Neural progenitor cell (in vitro differentiated cells): Measurements from ENCODE around the gene NCAPG2. TPM values are rescaled to one million over a fixed set of nuclear protein-coding genes. Genes with fewer than 3 reads are reported as not detected.
"Not testable (repeated sequence)": the region's sequence is repeated elsewhere in the genome, so short reads cannot be mapped to it uniquely, and the experiment has no call there.

ENCODE experiments used
- DNase-seq: peaks from one replicate; pipeline ENCODE4 v3.0.0-alpha.2; 2016; ENCODE audit warnings: low spot score
- H2AFZ ChIP-seq: fragments of 200-600 bp; sonication (generic); replicated peaks from 2 replicates; pipeline ENCODE4 v1.6.1; 2016; ENCODE audit warnings: antibody characterized with exemption
- H3F3A ChIP-seq: fragments of 200-600 bp; sonication (generic); 2 replicates; pipeline ENCODE4 v1.6.1; 2016; ENCODE audit warnings: antibody characterized with exemption, low read depth
- H3K27ac ChIP-seq: fragments of 200-600 bp; sonication (generic); 2 replicates; pipeline ENCODE4 v1.5.1; 2016; ENCODE audit warnings: mild to moderate bottlenecking
- H3K27me3 ChIP-seq: fragments of 200-600 bp; sonication (generic); 2 replicates; pipeline ENCODE4 v1.6.1; 2016; ENCODE audit warnings: mild to moderate bottlenecking, moderate library complexity
- H3K36me3 ChIP-seq: fragments of 200-600 bp; sonication (generic); 2 replicates; pipeline ENCODE4 v1.5.1; 2016
- H3K4me1 ChIP-seq: fragments of 200-600 bp; sonication (generic); 2 replicates; pipeline ENCODE4 v1.6.1; 2016; ENCODE audit warnings: mixed run types
- H3K4me2 ChIP-seq: fragments of 200-600 bp; sonication (generic); 2 replicates; pipeline ENCODE4 v1.6.1; 2016
- H3K4me3 ChIP-seq: fragments of 200-600 bp; sonication (generic); 2 replicates; pipeline ENCODE4 v1.5.1; 2016
- H3K79me2 ChIP-seq: fragments of 200-600 bp; sonication (generic); 2 replicates; pipeline ENCODE4 v1.6.1; 2016; ENCODE audit warnings: low read depth
- H3K9ac ChIP-seq: fragments of 200-600 bp; sonication (generic); 2 replicates; pipeline ENCODE4 v1.6.1; 2016
- H3K9me3 ChIP-seq: fragments of 200-600 bp; sonication (generic); 2 replicates; pipeline ENCODE4 v1.5.1; 2016; ENCODE audit warnings: low read depth
- H4K20me1 ChIP-seq: fragments of 200-600 bp; sonication (generic); 2 replicates; pipeline ENCODE4 v1.6.1; 2016; ENCODE audit warnings: low read depth
- H3K27ac Mint-ChIP-seq: 3 replicates; pipeline ENCODE4 v1.8.0; 2021; ENCODE audit warnings: mixed read lengths
- H3K27me3 Mint-ChIP-seq: 2 replicates; pipeline ENCODE4 v1.8.0; 2022; ENCODE audit warnings: low read depth, mild to moderate bottlenecking, inconsistent platforms, moderate library complexity, mixed read lengths; ENCODE audit not compliant: insufficient read depth
- H3K36me3 Mint-ChIP-seq: 3 replicates; pipeline ENCODE4 v1.8.0; 2021; ENCODE audit warnings: mixed read lengths
- H3K4me1 Mint-ChIP-seq: 3 replicates; pipeline ENCODE4 v1.8.0; 2021; ENCODE audit warnings: mixed read lengths
- H3K4me3 Mint-ChIP-seq: 3 replicates; pipeline ENCODE4 v1.8.0; 2021; ENCODE audit warnings: mild to moderate bottlenecking, moderate library complexity, mixed read lengths
- H3K9me3 Mint-ChIP-seq: 3 replicates; pipeline ENCODE4 v1.8.0; 2020; ENCODE audit warnings: mixed read lengths
- EZH2 ChIP-seq: fragments of 200-600 bp; sonication (generic); IDR thresholded peaks from 2 replicates; pipeline ENCODE4 v1.6.1; 2017; ENCODE audit warnings: antibody characterized with exemption, mild to moderate bottlenecking, moderate library complexity
- EZH2phosphoT487 ChIP-seq: fragments of 200-600 bp; sonication (generic); IDR thresholded peaks from 2 replicates; pipeline ENCODE4 v1.6.1; 2017; ENCODE audit warnings: antibody characterized with exemption
- total RNA-seq: library from RNA; depleted of rRNA; stranded (reverse); fragments of >200 nt; gene quantifications from 2 replicates; pipeline ENCODE4 v1.2.3, GENCODE V29; 2015; ENCODE audit warnings: low replicate concordance
- TF ChIP-seq, protein P1 (sequence below): fragments of 200-600 bp; sonication (generic); IDR thresholded peaks from 2 replicates; pipeline ENCODE4 v1.5.1; 2017; ENCODE audit warnings: antibody characterized with exemption, mild to moderate bottlenecking

The NCAPG2 gene
- total RNA-seq, 1 donor from 2014 or later, result 89.6 TPM

DNA sequence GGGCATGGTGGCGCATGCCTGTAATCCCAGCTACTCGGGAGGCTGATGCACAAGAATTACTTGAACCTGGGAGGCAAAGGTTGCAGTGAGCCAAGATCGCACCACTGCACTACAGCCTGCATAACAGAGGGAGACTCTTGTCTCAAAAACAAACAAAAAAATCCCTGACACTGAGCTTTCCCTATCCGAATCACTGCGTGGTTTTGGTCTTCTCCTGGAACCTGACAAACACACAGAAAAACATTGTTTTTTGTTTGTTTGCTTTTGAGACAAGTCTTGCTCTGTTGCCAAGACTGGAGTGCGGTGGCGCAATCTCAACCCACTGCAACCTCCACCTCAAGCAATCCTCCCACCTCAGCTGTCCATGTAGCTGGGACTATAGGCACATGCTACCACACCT lies 66.6 kb downstream of the NCAPG2 start:
- Mint-ChIP-seq H3K36me3 (peaks cover 19% of the 10 kb centered on the region), H3K4me1 (no peaks in the 10 kb centered on the region), H3K9me3 (no peaks in the 10 kb centered on the region), H3K27ac (no peak overlapping the region), H3K4me3 (no peak overlapping the region), H3K27me3 (no peaks in the 10 kb centered on the region)
- no peak overlapping the region for H2AFZ ChIP-seq
- no peak overlapping the region for H3K4me3 ChIP-seq
- DNase-seq, result no peak
- H3K9ac ChIP-seq, result no peak overlapping the region
- H3F3A ChIP-seq, result no peaks in the 10 kb centered on the region
- no peaks in the 10 kb centered on the region for H3K27me3 ChIP-seq
- H3K36me3 ChIP-seq, result peaks cover 7% of the 10 kb centered on the region
- H3K4me2 ChIP-seq, result no peak overlapping the region
- H3K9me3 ChIP-seq, result no peaks in the 10 kb centered on the region
- no peak overlapping the region for H3K27ac ChIP-seq
- no peaks in the 10 kb centered on the region for H3K4me1 ChIP-seq
- TF ChIP-seq EZH2phosphoT487 (no peak), EZH2 (no peak)
- TF ChIP-seq, protein P1, sequence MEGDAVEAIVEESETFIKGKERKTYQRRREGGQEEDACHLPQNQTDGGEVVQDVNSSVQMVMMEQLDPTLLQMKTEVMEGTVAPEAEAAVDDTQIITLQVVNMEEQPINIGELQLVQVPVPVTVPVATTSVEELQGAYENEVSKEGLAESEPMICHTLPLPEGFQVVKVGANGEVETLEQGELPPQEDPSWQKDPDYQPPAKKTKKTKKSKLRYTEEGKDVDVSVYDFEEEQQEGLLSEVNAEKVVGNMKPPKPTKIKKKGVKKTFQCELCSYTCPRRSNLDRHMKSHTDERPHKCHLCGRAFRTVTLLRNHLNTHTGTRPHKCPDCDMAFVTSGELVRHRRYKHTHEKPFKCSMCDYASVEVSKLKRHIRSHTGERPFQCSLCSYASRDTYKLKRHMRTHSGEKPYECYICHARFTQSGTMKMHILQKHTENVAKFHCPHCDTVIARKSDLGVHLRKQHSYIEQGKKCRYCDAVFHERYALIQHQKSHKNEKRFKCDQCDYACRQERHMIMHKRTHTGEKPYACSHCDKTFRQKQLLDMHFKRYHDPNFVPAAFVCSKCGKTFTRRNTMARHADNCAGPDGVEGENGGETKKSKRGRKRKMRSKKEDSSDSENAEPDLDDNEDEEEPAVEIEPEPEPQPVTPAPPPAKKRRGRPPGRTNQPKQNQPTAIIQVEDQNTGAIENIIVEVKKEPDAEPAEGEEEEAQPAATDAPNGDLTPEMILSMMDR, result no peak
- H3K79me2 ChIP-seq, result peaks cover 3% of the 10 kb centered on the region
- H4K20me1 ChIP-seq, result no peaks in the 10 kb centered on the region

DNA sequence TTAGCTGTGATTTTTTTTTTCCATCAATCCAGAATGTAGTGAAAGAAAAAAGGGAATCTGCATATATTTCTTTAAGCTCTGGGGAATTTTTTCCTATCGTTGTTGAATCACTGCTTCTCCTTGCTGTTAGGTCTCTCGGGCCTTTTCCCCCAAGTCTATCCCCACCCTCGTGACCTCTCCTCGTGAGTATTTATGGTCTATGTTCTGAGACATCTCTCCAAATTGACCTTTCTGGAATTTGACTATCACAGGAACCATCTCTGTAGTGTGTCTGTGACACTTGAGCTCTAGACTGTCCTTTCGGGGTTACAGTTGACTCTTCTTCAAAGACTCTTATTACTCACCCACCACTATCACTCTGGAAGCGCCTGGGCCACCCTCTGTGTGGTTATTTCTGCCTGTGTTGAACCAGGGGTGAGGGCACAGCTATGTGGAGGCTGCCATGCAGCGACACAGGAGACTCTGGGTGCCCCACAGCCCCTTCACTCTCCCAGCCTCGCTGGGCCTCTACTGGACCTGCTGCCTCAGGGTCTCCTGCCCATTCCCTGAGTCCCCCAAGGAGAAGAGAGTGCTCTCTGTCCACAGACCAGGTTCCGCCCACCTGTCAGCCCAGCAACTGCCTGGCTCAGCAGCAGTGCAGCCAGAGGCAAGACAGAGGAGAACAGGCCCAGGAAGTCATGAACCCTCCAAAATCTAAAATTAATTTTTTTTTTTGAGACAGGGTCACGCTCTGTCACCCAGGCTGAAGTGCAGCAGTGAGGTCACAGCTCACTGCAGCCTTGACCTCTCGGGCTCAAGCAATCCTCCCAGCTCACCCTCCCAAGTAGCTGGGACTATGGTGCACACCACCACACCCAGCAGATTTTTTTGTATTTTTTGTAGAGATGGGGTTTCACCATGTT lies 71.3 kb downstream of the NCAPG2 start:
- no peak for DNase-seq
- no peaks in the 10 kb centered on the region for H4K20me1 ChIP-seq
- no peak overlapping the region for H3K27ac Mint-ChIP-seq
- no peak for TF ChIP-seq EZH2phosphoT487
- TF ChIP-seq, protein P1, result no peak
- no peak for TF ChIP-seq EZH2
- H3F3A ChIP-seq, result no peaks in the 10 kb centered on the region
- H3K4me3 Mint-ChIP-seq, result no peak overlapping the region
- no peak overlapping the region for H2AFZ ChIP-seq
- no peaks in the 10 kb centered on the region for H3K9me3 ChIP-seq
- H3K4me2 ChIP-seq, result no peak overlapping the region
- H3K4me1 ChIP-seq, result no peaks in the 10 kb centered on the region
- H3K4me3 ChIP-seq, result no peak overlapping the region
- no peaks in the 10 kb centered on the region for H3K9me3 Mint-ChIP-seq
- no peak overlapping the region for H3K9ac ChIP-seq
- H3K36me3 Mint-ChIP-seq, result peaks cover 27% of the 10 kb centered on the region
- no peaks in the 10 kb centered on the region for H3K4me1 Mint-ChIP-seq
- peaks cover 3% of the 10 kb centered on the region for H3K27me3 Mint-ChIP-seq
- H3K79me2 ChIP-seq, result peaks cover 3% of the 10 kb centered on the region
- H3K27ac ChIP-seq, result no peak overlapping the region
- no peaks in the 10 kb centered on the region for H3K36me3 ChIP-seq
- no peaks in the 10 kb centered on the region for H3K27me3 ChIP-seq

DNA sequence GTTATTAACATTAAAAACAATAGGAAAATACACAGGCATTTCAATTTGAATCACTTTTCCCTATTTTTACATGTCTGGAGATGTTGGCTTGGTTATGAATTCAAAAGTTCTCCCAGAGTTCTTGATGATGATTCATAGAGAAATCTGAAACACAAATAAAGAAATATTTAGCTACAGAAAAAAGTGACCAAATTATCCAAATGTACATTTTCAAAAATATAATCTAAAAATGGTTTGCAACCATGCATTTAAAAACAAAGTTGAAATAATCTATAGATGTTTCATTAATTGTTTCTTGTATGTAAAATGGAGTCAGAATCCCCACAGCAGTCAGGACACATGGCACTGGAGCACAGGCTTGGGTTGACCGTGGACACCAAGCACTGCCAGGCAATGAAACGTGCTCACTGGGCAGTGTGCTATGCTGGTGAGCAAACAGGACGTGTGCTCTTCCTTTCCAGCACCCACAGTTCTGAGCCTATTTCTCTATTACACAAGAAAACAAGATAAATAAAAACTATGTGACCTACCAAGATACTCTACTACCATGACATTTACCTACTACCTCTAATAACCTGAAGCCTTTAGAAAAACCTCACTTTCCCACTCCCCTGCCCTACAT lies 72.9 kb downstream of the NCAPG2 start:
- peaks cover 3% of the 10 kb centered on the region for H3K27me3 Mint-ChIP-seq
- no peaks in the 10 kb centered on the region for H3K4me1 ChIP-seq

DNA sequence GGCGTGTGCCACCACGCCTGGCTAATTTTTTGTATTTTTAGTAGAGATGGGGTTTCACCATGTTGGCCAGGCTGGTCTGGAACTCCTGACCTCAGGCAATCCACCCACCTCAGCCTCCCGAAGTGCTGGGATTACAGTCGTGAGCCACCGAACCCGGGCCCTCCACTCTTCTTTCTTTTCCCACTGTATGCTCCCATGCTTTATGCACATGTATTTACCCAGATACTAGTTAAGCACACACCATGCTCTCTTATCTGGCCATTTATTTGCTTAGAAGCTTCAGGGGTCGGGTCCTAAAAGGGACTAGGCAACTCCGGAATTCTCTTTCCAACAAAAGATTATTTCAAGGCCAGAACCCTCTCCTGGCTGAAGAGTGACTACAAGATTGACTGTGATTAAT lies 78.3 kb downstream of the NCAPG2 start:
- not testable (repeated sequence) for H3K9ac ChIP-seq, H3K27ac ChIP-seq, H3K4me1 Mint-ChIP-seq, H3K4me3 ChIP-seq, H3K27me3 Mint-ChIP-seq, H3K4me3 Mint-ChIP-seq, H3F3A ChIP-seq, H3K4me2 ChIP-seq, H3K27me3 ChIP-seq, H3K36me3 ChIP-seq, H3K79me2 ChIP-seq, H3K9me3 ChIP-seq, H3K27ac Mint-ChIP-seq, H3K4me1 ChIP-seq, DNase-seq, H3K9me3 Mint-ChIP-seq, H4K20me1 ChIP-seq, H2AFZ ChIP-seq
- peaks cover 37% of the 10 kb centered on the region for H3K36me3 Mint-ChIP-seq

More for the DNA sequence above, 72.9 kb downstream of the NCAPG2 start:
- TF ChIP-seq EZH2phosphoT487 (no peak), EZH2 (no peak)
- TF ChIP-seq, protein P1, result no peak
- Histone ChIP-seq H2AFZ (no peak overlapping the region), H3F3A (no peaks in the 10 kb centered on the region), H4K20me1 (no peaks in the 10 kb centered on the region), H3K9ac (no peak overlapping the region), H3K27ac (no peak overlapping the region), H3K36me3 (no peaks in the 10 kb centered on the region), H3K27me3 (no peaks in the 10 kb centered on the region), H3K79me2 (peaks cover 3% of the 10 kb centered on the region), H3K9me3 (no peaks in the 10 kb centered on the region), H3K4me3 (no peak overlapping the region), H3K4me2 (no peak overlapping the region)
- Mint-ChIP-seq H3K36me3 (peaks cover 32% of the 10 kb centered on the region), H3K27ac (no peak overlapping the region), H3K9me3 (no peaks in the 10 kb centered on the region), H3K4me3 (no peak overlapping the region), H3K4me1 (no peaks in the 10 kb centered on the region)
- DNase-seq, result no peak
